Measurements from ENCODE around the gene OSTC. TPM values are rescaled to one million over a fixed set of nuclear protein-coding genes. Genes with fewer than 3 reads are reported as not detected.
"Not testable (repeated sequence)": the region's sequence is repeated elsewhere in the genome, so short reads cannot be mapped to it uniquely, and the experiment has no call there.

The OSTC gene
- total RNA-seq, 4 donors from 2014 or later, result 31.2 to 53.9 (median 37.2) TPM

DNA sequence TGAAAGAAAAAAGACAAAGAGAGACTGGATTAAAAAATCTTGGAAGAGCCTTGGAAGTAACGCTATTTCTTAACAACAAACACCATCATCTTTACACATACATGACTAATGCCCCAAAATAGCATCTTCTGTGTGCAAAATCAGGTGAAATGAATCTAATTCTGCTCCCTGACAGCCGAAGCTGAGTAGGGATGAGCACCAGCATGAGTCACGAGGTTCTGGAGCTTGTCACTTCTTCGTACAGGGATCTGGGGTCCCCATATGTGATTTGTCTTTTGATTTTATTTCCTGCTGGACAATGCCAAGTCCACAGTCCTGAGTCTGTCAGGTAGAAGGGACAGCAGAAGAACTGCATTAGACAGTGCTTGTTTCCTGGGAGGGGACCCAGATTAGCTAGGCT lies 55.9 kb downstream of the OSTC start:
- Histone ChIP-seq H3K4me1 (no peaks in the 10 kb centered on the region), H3K27me3 (no peaks in the 10 kb centered on the region)

GRCh38 chr4:108709234-108709633 lies 58.8 kb downstream of the OSTC start:
- H3K9me3 ChIP-seq, result no peaks in the 10 kb centered on the region
- no peaks in the 10 kb centered on the region for H3K4me1 ChIP-seq
- H3K27ac ChIP-seq, result no peak overlapping the region
- H3K27me3 ChIP-seq, result no peaks in the 10 kb centered on the region
- TF ChIP-seq, protein P1, sequence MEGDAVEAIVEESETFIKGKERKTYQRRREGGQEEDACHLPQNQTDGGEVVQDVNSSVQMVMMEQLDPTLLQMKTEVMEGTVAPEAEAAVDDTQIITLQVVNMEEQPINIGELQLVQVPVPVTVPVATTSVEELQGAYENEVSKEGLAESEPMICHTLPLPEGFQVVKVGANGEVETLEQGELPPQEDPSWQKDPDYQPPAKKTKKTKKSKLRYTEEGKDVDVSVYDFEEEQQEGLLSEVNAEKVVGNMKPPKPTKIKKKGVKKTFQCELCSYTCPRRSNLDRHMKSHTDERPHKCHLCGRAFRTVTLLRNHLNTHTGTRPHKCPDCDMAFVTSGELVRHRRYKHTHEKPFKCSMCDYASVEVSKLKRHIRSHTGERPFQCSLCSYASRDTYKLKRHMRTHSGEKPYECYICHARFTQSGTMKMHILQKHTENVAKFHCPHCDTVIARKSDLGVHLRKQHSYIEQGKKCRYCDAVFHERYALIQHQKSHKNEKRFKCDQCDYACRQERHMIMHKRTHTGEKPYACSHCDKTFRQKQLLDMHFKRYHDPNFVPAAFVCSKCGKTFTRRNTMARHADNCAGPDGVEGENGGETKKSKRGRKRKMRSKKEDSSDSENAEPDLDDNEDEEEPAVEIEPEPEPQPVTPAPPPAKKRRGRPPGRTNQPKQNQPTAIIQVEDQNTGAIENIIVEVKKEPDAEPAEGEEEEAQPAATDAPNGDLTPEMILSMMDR (IDR thresholded peaks at IDR 0.05), result no peak
- no peaks in the 10 kb centered on the region for H3K36me3 ChIP-seq
- DNase-seq, result no peak
- no peak overlapping the region for H3K4me3 ChIP-seq

More for the DNA sequence above, 55.9 kb downstream of the OSTC start:
- TF ChIP-seq POLR2A (IDR thresholded peaks at IDR 0.05), result no peak
- TF ChIP-seq, protein P1 (IDR thresholded peaks at IDR 0.05), result no peak
- H3K9me3 ChIP-seq, result no peaks in the 10 kb centered on the region
- no peak overlapping the region for H3K27ac ChIP-seq
- H3K36me3 ChIP-seq, result no peaks in the 10 kb centered on the region
- no peak for DNase-seq
- no peak overlapping the region for H3K4me3 ChIP-seq

GRCh38 chr4:108709722-108710121 lies 59.3 kb downstream of the OSTC start:
- TF ChIP-seq, protein P1 (IDR thresholded peaks at IDR 0.05), result no peak
- TF ChIP-seq POLR2A (IDR thresholded peaks at IDR 0.05), result no peak
- DNase-seq, result no peak
- Histone ChIP-seq H3K9me3 (no peaks in the 10 kb centered on the region), H3K4me3 (no peak overlapping the region), H3K4me1 (no peaks in the 10 kb centered on the region), H3K27ac (no peak overlapping the region), H3K36me3 (no peaks in the 10 kb centered on the region), H3K27me3 (no peaks in the 10 kb centered on the region)

DNA sequence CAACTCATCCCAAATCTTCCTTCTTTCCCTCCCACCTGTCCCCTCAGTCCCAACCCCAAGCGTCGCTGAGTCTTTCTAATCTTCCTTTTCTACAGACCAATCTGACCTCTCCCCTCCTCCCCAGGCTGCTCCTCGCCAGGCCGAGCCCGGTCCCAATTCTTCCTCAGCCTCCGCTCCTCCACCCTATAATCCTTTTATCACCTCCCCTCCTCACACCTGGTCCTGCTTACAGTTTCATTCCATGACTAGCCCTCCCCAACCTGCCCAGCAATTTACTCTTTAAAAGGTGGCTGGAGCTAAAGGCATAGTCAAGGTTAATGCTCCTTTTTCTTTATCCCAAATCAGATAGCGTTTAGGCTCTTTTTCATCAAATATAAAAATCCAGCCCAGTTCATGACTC lies 60.2 kb downstream of the OSTC start:
- DNase-seq, H3K4me3 ChIP-seq, H3K27me3 ChIP-seq, H3K36me3 ChIP-seq, H3K9me3 ChIP-seq, H3K27ac ChIP-seq, H3K4me1 ChIP-seq: not testable (repeated sequence)

GRCh38 chr4:108714880-108715279 lies 64.5 kb downstream of the OSTC start:
- H3K4me3 ChIP-seq, result no peak overlapping the region
- no peaks in the 10 kb centered on the region for H3K9me3 ChIP-seq
- no peak for TF ChIP-seq POLR2A (IDR thresholded peaks at IDR 0.05)
- TF ChIP-seq, protein P1 (IDR thresholded peaks at IDR 0.05), result no peak
- no peak for DNase-seq
- no peaks in the 10 kb centered on the region for H3K27me3 ChIP-seq
- no peak overlapping the region for H3K27ac ChIP-seq
- no peaks in the 10 kb centered on the region for H3K36me3 ChIP-seq
- H3K4me1 ChIP-seq, result no peaks in the 10 kb centered on the region

GRCh38 chr4:108716340-108716739 lies 65.9 kb downstream of the OSTC start:
- DNase-seq, result no peak
- TF ChIP-seq POLR2A (IDR thresholded peaks at IDR 0.05), result no peak
- TF ChIP-seq, protein P1 (IDR thresholded peaks at IDR 0.05), result no peak
- H3K4me3 ChIP-seq, result no peak overlapping the region
- no peaks in the 10 kb centered on the region for H3K27me3 ChIP-seq
- H3K36me3 ChIP-seq, result no peaks in the 10 kb centered on the region
- H3K27ac ChIP-seq, result no peak overlapping the region
- H3K4me1 ChIP-seq, result no peaks in the 10 kb centered on the region
- H3K9me3 ChIP-seq, result no peaks in the 10 kb centered on the region

Measured in Peyer's patch (tissue), 4 donors.